HG02588 (cell line): ENCODE results near the gene OR51F1.
"Not testable (repeated sequence)": the region's sequence is repeated elsewhere in the genome, so short reads cannot be mapped to it uniquely, and the experiment has no call there.

ENCODE experiments used
- ATAC-seq: cut with Tn5 transposase; IDR thresholded peaks from one replicate; pipeline ENCODE4 v1.9.1; 2021; ENCODE audit warnings: mild to moderate bottlenecking, moderate library complexity; ENCODE audit not compliant: unreplicated experiment

OR51F1 gene

GRCh38 chr11:4769838-4770237 is at the start of gene OR51F1:
TSS of gene OR51F1 (minus strand) at chr11:4769938. CDS start at chr11:4769938, 0 bp downstream.
- ATAC-seq: no peak

GRCh38 chr11:4809246-4809645 is 39.5 kb upstream of the OR51F1 start:
- ATAC-seq: no peak

- no peak for ATAC-seq
Observed at GRCh38 chr11:4808476-4808875, 38.7 kb upstream of the OR51F1 start.

- ATAC-seq: no peak
Observed at GRCh38 chr11:4804280-4804679, 34.5 kb upstream of the OR51F1 start, which contains the start of gene OR52R1. TSS of gene OR52R1 (minus strand) at chr11:4804380. CDS start at chr11:4804380, 0 bp downstream.

GRCh38 chr11:4801316-4801715 is 31.6 kb upstream of the OR51F1 start:
- not testable (repeated sequence) for ATAC-seq

- ATAC-seq: no peak
Observed at GRCh38 chr11:4798427-4799183, 28.9 kb upstream of the OR51F1 start.

- ATAC-seq: no peak
Observed at GRCh38 chr11:4797206-4797605, 27.5 kb upstream of the OR51F1 start.

GRCh38 chr11:4782454-4782853 is 12.7 kb upstream of the OR51F1 start:
- no peak for ATAC-seq

- no peak for ATAC-seq
Observed at GRCh38 chr11:4768094-4768493, 1.6 kb downstream of the OR51F1 start.

- no peak for ATAC-seq
Observed at GRCh38 chr11:4766420-4767043, 3.2 kb downstream of the OR51F1 start.

GRCh38 chr11:4763096-4763495 is 6.6 kb downstream of the OR51F1 start:
- no peak for ATAC-seq

GRCh38 chr11:4751201-4751600 is 18.5 kb downstream of the OR51F1 start:
- ATAC-seq: no peak

- ATAC-seq: no peak
Observed at GRCh38 chr11:4748438-4748837, 21.3 kb downstream of the OR51F1 start.

GRCh38 chr11:4740735-4741134 is 29.0 kb downstream of the OR51F1 start:
- ATAC-seq: no peak

GRCh38 chr11:4727171-4727570 is 42.6 kb downstream of the OR51F1 start:
- ATAC-seq: no peak

- not testable (repeated sequence) for ATAC-seq
Observed at GRCh38 chr11:4722616-4723534, 46.9 kb downstream of the OR51F1 start.
